ENCODE results near the gene MSX1. TPM values are rescaled to one million over a fixed set of nuclear protein-coding genes. Genes with fewer than 3 reads are reported as not detected.

The MSX1 gene
- total RNA-seq, 2 experiments from 2014 or later, result 0.12 TPM; not detected in 1

DNA sequence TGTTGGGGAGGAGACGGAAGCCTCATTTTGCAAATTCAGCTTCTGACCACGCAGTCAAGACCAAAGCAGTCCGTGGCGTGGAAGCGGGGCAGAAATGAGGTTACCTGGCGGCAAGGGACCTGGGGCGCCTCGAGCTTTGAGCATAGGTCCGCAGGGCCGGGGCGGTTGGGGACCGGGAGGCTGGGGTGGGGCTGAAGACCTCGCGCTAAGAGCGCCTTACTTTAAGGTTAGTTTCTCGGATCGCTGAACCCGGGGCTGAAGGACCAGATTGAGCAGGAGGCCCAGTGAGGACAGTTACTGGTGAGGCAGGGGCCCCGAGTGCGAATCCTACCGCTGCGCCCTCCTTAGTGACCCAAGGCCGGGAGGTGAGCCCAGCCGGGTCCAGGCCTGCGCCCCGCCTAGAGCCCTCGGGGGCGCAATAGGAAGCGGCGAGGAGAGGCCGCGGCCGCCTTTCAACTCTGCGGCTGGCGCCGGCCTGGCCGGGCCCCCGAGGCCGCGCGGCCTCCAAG, 7.5 kb downstream of the MSX1 start:
- no peak for ATAC-seq
- H3K4me3 Mint-ChIP-seq, result no peak overlapping the region
- CTCF ChIA-PET, result no interaction called here
- no peaks in the 10 kb centered on the region for H3K9me3 Mint-ChIP-seq (ENCODE audit: low read depth)
- H3K4me1 Mint-ChIP-seq, result peaks cover 7% of the 10 kb centered on the region
- no peak for DNase-seq
- H3K36me3 Mint-ChIP-seq, result peaks cover 7% of the 10 kb centered on the region
- peaks cover 80% of the 10 kb centered on the region for H3K27me3 Mint-ChIP-seq
- H3K27ac Mint-ChIP-seq, result peak overlapping the region; percentile 22

DNA sequence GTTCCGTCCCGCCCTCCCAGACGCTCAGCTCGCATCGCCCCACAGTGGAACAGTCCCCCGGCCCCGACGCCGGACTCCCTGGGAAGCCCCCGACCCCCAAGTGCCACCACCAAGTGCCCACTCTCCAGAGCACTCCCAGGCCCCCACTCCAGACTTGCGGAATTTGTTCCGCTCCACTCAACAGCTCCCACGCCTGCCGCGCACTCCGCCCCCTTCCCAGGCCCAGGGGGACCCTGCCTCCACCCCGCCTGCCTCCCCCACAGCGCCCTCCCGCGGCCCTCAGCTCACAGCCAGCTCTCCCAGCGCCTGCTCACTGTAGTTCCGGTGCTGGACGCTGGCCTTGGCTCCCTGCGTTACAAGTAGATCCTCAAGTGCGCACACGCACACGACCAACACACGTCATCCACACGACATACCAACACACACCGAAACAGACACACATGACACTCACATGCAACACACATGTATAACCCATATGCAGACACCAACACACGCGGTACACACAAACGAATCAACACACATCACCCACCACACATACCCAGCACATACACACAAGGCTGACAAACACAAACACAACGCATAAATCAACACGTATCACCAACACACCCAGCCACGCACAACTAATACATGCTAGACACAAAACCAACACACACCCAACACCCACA, 8.0 kb downstream of the MSX1 start:
- peaks cover 80% of the 10 kb centered on the region for H3K27me3 Mint-ChIP-seq
- CTCF ChIA-PET, result no interaction called here

DNA sequence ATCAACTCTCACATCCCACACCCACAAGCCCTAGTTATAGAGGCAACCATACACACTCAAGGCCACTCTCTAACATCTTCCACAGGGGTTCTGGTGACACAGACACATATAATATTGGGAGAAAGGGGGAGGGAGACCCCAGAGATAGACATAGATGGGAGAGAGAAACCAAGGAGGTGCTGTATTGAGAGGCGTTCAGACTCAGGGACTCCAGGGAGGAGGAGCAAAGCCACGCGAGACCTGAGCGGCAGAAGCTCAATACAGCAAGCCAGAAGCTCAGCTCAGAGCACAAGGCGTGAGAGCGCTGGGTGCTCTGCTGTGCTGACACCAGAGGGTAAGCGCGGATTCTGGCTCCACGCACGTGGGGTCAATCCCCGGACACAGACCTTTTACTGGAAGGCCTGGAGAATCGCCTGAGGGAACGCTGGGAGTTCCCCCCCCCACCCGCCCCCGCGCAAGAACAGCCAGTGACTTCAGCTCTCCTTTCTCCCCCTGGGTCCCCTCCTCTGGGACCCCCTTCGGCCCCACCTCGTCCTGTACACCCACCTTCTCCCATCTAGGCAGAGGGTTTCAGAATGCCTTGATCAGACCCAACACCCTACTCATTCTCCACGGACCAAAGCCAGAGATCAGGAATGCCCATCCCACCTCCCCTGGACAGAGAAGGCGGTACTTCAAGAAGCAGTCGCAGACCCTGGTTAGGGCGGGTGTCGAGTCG, 8.7 kb downstream of the MSX1 start:
- ATAC-seq, result no peak
- Mint-ChIP-seq H3K9me3 (ENCODE audit: low read depth) (no peaks in the 10 kb centered on the region), H3K4me3 (no peak overlapping the region), H3K27me3 (peaks cover 79% of the 10 kb centered on the region), H3K27ac (no peak overlapping the region), H3K36me3 (peaks cover 5% of the 10 kb centered on the region), H3K4me1 (peaks cover 6% of the 10 kb centered on the region)
- no peak for DNase-seq
- CTCF ChIA-PET, result no interaction called here

More for the DNA sequence above, 8.0 kb downstream of the MSX1 start:
- Mint-ChIP-seq H3K36me3 (peaks cover 7% of the 10 kb centered on the region), H3K9me3 (ENCODE audit: low read depth) (no peaks in the 10 kb centered on the region), H3K27ac (no peak overlapping the region), H3K4me3 (no peak overlapping the region), H3K4me1 (peaks cover 6% of the 10 kb centered on the region)
- ATAC-seq, result no peak
- no peak for DNase-seq

DNA sequence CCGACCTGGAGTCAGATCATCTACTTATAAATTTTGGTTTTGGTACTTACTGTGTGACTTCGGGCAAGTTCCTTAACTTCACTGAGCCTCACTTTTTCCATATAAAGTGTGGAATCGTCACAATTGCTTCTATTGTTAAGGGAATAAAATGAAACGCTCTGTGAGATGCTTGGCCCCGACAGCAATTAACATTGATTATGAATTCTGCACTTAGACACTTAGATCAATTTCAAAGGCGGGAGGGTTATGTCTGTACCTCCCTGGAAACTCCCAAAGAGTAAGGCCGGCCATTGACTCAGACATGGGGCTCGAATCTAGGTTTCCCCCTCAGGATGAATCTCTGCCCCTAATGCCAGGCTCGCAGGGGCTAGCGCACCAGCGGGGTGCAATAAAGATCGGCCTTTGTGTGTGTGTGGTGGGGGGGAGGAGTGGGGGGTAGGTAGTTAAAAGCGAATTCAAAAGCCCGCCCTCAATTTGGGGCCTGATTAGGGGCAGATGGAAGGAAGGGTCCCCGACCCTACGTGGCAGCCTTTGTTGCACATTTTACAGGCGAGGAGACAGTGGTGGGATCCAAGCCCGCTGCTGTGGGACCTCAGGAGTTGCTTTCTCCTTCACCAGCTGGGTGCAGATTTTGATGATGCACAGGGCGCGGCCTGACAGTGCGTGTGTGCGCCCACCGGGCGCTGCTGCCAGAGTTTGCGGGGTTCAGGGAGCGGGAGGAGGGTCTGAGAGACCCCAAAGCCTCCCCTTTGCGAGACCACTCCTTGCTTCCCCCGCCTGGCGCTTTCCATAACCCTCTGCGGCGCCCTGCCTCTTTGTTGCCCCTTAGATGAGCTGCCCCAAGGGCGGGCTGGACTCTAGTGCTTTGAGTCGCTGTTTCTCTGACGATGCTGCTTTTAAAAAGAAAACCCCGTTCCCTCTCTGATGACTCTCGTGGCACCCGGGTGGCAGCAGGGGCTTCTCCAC, 9.6 kb downstream of the MSX1 start:
- ATAC-seq (no peak), DNase-seq (no peak)
- Mint-ChIP-seq H3K4me3 (no peak overlapping the region), H3K4me1 (peaks cover 6% of the 10 kb centered on the region), H3K27ac (no peak overlapping the region), H3K9me3 (ENCODE audit: low read depth) (no peaks in the 10 kb centered on the region), H3K36me3 (peaks cover 5% of the 10 kb centered on the region), H3K27me3 (peaks cover 83% of the 10 kb centered on the region)
- CTCF ChIA-PET, result no interaction called here

DNA sequence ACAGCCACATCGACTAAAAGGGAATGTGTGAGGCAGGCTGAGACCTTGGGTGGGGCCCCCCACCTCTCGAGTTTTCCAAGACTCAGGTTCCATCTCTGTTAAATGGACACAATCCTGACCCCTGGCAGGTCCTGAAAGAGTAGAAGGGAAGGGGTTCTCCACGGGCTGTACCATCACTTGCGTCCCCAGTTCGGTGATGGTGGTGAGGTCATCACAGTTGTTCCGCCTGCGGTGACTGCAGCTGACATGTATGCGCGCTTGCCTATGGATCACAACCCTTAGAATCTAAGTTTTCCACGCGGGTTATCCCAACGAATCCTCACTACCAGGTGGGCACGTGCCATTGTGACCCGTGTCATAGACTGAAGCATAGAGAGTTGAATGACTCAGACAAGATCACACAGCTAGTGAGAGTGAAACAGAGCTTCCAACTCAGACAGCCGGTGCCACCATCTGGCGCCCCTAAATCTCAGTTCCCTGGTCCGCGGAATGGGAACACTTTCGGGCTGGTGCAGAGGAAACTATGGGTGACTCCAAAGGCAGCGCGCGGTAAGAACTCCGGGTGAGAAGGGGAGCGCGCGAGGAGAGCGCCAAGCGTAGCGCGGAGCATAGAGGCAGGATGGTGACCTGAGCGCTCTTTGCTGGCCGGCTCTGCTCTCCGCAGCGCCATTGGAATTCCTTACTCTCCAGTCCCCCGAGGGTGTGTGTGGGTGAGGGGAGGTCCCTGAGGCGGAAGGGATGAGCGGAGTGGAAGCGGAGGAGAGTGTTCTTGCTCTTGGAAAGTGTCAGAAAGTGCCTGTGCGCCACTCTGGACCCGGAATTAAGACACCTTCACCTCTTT, 10.5 kb downstream of the MSX1 start:
- H3K27me3 Mint-ChIP-seq, result peaks cover 78% of the 10 kb centered on the region
- ATAC-seq, result no peak
- CTCF ChIA-PET, result no interaction called here
- H3K4me3 Mint-ChIP-seq, result peak overlapping the region; percentile 19
- H3K4me1 Mint-ChIP-seq, result peaks cover 6% of the 10 kb centered on the region
- no peaks in the 10 kb centered on the region for H3K9me3 Mint-ChIP-seq (ENCODE audit: low read depth)
- peaks cover 5% of the 10 kb centered on the region for H3K36me3 Mint-ChIP-seq
- peak overlapping the region; percentile 37 for H3K27ac Mint-ChIP-seq
- DNase-seq, result no peak

DNA sequence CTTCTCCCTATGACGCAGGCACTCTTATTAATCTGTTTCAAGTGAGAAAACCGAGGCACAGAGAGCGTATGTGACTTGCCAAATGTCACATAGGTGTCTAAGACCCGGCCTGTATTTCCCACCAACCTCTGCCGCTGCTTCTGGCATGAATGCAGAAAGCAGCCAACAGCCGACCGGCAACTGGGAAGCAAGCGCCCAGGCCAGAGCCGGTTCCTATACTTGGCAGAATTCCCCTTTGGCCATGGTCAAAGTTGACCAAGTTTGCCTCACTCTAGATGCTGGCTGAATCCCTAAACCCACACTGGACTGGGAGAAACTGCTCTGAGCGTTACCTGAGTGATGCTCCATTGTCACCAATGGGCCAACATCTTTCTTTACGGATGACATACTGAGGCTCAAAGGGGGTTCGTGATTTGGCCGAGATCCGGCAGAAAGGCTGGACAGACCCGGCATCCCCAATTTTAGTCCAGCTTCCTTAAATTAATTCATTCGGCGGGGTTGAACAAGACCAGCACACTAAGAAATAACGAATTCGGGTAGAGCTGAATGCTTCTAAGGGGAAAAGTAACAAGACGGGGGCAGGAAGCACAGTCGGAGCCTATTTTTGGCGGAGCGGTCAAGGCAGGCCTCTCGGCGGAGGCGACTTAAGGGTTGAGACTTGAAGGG, 11.2 kb downstream of the MSX1 start:
- peaks cover 6% of the 10 kb centered on the region for H3K4me1 Mint-ChIP-seq
- H3K9me3 Mint-ChIP-seq (ENCODE audit: low read depth), result no peaks in the 10 kb centered on the region
- H3K4me3 Mint-ChIP-seq, result no peak overlapping the region
- no peak for ATAC-seq
- peak overlapping the region; percentile 47 for H3K27ac Mint-ChIP-seq
- CTCF ChIA-PET, result no interaction called here
- H3K36me3 Mint-ChIP-seq, result peaks cover 5% of the 10 kb centered on the region
- no peak for DNase-seq
- peaks cover 75% of the 10 kb centered on the region for H3K27me3 Mint-ChIP-seq

DNA sequence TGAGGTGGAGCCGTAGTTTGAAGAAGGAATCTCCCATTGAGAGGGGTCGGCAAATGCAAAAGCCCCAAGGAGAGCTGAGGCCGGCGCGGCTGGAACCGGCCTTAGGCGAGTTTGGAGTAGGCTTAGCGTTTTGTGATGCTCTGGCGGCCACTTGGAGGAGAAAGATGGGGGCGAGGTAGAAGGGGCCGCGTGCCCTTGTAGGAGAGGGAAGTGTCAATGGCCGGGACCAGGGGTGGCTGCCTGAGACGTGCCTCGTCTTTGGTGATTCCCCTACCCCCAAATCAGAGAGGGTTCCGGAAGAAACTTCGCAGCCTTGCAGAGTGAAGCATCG, 11.7 kb downstream of the MSX1 start:
- ATAC-seq (no peak), DNase-seq (no peak)
- no peaks in the 10 kb centered on the region for H3K9me3 Mint-ChIP-seq (ENCODE audit: low read depth)
- peaks cover 71% of the 10 kb centered on the region for H3K27me3 Mint-ChIP-seq
- H3K4me3 Mint-ChIP-seq, result no peak overlapping the region
- CTCF ChIA-PET, result no interaction called here
- H3K27ac Mint-ChIP-seq, result no peak overlapping the region
- H3K36me3 Mint-ChIP-seq, result peaks cover 5% of the 10 kb centered on the region
- H3K4me1 Mint-ChIP-seq, result peaks cover 3% of the 10 kb centered on the region

DNA sequence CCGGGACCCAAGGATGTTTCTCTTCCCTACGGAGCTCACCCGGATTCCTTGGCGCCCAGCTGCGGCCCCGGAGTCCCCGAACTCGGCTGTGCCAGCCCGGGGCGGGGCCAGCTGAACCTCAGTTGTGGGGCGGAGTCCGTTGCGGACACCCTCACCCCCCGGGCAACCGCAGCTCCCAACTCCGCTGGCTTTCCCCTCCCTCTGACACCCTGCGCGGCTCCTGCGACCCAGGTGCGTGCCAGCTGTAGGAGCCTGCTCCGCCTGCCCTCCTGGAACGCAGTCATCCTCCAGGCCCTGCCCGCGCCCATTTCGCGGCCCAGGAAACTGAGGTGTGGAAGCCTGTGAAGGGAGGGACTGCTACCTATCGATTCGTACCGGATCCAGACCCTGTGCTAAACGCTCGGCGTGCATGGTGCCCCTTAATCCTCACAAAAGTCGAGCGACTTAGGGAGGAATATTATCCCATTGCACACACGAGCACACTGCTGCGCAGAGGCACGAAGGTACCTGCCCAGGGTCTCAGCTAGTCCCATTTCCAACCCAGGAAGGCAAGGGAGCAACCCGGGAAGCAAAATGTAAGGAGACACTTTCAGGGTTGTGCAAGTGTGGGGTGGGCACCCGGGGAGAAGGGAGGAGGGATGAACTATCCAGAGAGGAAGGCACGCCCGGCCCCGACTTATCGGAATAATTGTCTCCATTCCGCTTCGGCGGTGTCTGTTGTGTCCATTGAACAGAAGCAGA, 12.3 kb downstream of the MSX1 start:
- Mint-ChIP-seq H3K27me3 (peaks cover 65% of the 10 kb centered on the region), H3K4me3 (no peak overlapping the region), H3K9me3 (ENCODE audit: low read depth) (no peaks in the 10 kb centered on the region), H3K27ac (no peak overlapping the region), H3K4me1 (no peaks in the 10 kb centered on the region), H3K36me3 (peaks cover 4% of the 10 kb centered on the region)
- CTCF ChIA-PET, result no interaction called here
- no peak for DNase-seq
- no peak for ATAC-seq

DNA sequence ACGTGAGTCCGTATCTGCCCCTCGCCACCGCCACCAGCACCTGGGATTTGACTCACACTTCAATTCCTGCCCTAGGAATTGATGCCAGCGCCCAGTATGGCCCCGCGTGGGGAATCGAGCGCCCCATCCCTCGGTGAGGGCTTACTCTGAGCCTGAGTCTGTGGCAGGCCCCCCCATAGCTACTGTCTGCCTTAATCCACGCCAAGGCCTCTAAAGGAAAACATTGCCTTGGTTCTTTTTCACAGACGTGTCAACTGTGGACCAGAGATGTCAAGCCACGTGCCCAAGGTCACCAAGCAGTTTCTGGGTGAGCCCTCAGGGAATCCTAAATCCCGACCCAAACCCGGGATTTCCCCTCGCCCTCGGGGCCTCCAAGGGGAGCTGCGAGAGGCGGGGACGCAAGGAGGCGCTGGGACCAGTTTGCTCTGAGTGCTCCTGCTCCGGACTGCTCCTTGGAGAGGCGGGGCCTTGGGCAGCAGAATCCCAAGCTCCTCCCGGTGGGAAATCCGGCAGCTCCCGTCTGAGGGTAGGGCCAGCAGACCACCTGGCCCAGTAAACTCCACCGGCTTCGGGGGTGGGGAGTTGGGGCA, 12.9 kb downstream of the MSX1 start:
- Mint-ChIP-seq H3K9me3 (ENCODE audit: low read depth) (no peaks in the 10 kb centered on the region), H3K36me3 (peaks cover 4% of the 10 kb centered on the region), H3K27me3 (peaks cover 63% of the 10 kb centered on the region), H3K4me1 (no peaks in the 10 kb centered on the region), H3K27ac (no peak overlapping the region), H3K4me3 (no peak overlapping the region)
- DNase-seq, result no peak
- CTCF ChIA-PET, result no interaction called here
- no peak for ATAC-seq

DNA sequence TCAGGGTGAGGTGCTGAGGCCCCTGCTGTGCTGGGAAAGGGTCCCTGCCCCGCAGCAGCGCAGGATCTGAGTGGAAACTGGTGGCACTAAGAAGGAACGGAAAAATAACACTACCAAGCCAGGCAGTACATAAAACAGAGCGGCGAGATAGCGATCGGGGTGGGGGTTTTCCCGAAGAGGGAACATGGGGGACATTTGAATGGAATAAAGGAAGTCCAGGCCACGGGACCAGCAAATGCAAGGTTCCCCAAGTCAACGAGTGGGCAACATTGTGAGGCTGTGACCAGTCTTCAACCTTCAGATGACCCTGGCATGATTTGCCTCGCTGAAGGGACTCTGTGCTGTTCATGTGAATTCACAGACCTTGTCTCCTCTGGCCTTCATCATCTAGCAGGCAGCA, 13.7 kb downstream of the MSX1 start:
- Mint-ChIP-seq H3K27me3 (peaks cover 63% of the 10 kb centered on the region), H3K4me3 (no peak overlapping the region)

DNA sequence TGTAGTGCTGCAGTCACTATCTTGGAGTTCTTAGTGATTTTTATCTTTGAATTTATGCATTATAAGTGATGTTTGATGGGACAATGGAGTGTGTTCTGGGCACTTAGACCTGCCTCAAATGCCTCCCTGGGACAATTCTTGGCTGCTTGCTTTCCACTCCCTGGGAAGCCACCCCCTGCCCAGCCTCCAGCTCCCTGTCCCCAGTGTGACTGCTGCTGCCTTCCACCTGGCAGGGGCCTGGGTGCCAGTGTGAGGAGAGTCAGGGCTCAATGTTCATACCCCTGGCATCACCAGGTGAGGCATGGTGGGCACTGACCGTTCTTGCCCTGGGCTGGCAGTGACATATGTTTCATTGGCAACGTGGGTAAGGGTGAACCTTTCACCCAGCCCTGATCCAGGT, 14.8 kb downstream of the MSX1 start:
- H3K4me1 Mint-ChIP-seq, result no peaks in the 10 kb centered on the region
- H3K27ac Mint-ChIP-seq, result no peak overlapping the region
- CTCF ChIA-PET, result no interaction called here
- peaks cover 53% of the 10 kb centered on the region for H3K27me3 Mint-ChIP-seq
- ATAC-seq (no peak), DNase-seq (no peak)
- H3K36me3 Mint-ChIP-seq, result peaks cover 4% of the 10 kb centered on the region
- H3K9me3 Mint-ChIP-seq (ENCODE audit: low read depth), result no peaks in the 10 kb centered on the region
- no peak overlapping the region for H3K4me3 Mint-ChIP-seq

More for the DNA sequence above, 13.7 kb downstream of the MSX1 start:
- Mint-ChIP-seq H3K9me3 (ENCODE audit: low read depth) (no peaks in the 10 kb centered on the region), H3K36me3 (peaks cover 4% of the 10 kb centered on the region), H3K4me1 (no peaks in the 10 kb centered on the region), H3K27ac (no peak overlapping the region)
- CTCF ChIA-PET, result no interaction called here
- ATAC-seq (no peak), DNase-seq (no peak)

DNA sequence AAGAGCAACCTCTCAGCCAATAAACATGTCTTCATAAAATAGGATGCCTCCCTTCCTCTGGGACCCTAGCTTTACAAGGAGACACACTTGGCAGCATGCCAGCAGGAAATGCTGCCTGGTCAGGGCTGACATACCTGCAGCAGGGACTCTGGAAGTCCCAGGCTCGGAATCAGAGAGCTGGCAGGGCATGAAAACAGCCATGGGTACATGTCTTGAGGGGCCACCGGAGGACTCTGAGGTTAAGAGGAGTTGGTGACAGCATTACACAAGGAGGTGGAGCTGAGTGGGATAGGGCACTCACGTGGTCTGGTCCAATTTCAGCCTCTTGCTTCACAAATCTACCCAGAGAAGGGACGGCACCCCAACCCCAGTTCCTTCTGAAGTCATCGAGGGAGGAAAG, 15.7 kb downstream of the MSX1 start:
- Mint-ChIP-seq H3K9me3 (ENCODE audit: low read depth) (no peaks in the 10 kb centered on the region), H3K27ac (no peak overlapping the region), H3K27me3 (peaks cover 45% of the 10 kb centered on the region), H3K36me3 (peaks cover under 1% of the 10 kb centered on the region), H3K4me3 (no peak overlapping the region), H3K4me1 (no peaks in the 10 kb centered on the region)
- no peak for ATAC-seq
- DNase-seq, result no peak
- CTCF ChIA-PET, result no interaction called here
